ENCODE measurements around the gene ZNF208.

GRCh38 chr19:21910318-21910717 lies 100.4 kb downstream of the ZNF208 start:
- TF ChIP-seq CTCF (conservative IDR thresholded peaks at IDR 0.05 in 1 of 2, IDR thresholded peaks at IDR 0.05 in 1 of 2; ENCODE audit: extremely low read depth in 1 of 2, insufficient read depth in 1 of 2, low read depth in 1 of 2, low read length in 2 of 2), result no peak
- TF ChIP-seq EZH2 (IDR thresholded peaks at IDR 0.05; ENCODE audit: borderline replicate concordance, low read length), result no peak

Data from mammary epithelial cell (primary cell).